Activated CD4-positive, alpha-beta T cell treated with anti-CD3 and anti-CD28 coated beads for 1 hour (primary cell): ENCODE data around the gene SLC23A2.
A peak's percentile ranks its signal among the peaks of the same experiment; 100 is the strongest.

Experiments used
- DNase-seq: peaks from one replicate; pipeline ENCODE4 v3.0.0-alpha.2; 2020

SLC23A2 gene

DNA sequence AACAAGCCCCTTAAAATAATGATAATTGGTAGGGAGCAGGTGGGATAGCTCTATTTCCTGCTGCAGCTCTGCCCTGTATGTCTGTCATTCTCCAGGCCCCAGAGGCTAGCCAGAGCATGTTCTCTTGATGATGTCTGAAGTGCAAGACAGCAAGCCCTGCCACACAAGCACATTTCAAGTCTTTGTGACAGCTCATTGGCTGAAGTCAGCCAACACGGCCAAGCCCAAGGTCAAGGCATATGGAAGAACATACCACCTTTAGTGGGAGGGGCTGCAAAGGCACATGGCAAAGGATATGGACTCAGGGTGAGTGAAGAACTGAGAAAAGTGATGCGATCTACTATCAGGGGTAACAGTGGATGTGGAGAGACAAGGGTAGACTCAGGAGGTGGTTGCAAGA lies 163.6 kb downstream of the SLC23A2 start:
- DNase-seq, result no peak

- DNase-seq, result no peak
Measured at GRCh38 chr20:4836935-4837334, 164.4 kb downstream of the SLC23A2 start.

DNA sequence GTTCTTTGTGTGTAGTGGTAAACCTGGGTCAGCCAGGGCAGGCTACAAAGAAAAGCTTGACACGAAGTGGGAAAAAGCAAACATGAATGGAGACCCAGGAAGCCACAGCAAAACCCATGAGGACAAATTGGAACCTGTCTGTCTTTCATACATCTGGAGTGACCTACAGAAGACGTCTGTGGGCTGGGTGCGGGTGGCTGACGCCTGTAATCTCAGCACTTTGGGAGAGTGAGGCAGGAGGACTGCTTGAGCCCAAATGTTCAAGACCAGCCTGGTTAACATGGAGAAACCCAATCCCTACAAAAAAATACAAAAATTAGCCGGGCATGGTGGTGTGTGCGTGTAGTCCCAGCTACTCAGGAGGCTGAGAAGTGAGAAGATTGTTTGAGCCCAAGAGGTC lies 164.8 kb downstream of the SLC23A2 start:
- no peak for DNase-seq

DNA sequence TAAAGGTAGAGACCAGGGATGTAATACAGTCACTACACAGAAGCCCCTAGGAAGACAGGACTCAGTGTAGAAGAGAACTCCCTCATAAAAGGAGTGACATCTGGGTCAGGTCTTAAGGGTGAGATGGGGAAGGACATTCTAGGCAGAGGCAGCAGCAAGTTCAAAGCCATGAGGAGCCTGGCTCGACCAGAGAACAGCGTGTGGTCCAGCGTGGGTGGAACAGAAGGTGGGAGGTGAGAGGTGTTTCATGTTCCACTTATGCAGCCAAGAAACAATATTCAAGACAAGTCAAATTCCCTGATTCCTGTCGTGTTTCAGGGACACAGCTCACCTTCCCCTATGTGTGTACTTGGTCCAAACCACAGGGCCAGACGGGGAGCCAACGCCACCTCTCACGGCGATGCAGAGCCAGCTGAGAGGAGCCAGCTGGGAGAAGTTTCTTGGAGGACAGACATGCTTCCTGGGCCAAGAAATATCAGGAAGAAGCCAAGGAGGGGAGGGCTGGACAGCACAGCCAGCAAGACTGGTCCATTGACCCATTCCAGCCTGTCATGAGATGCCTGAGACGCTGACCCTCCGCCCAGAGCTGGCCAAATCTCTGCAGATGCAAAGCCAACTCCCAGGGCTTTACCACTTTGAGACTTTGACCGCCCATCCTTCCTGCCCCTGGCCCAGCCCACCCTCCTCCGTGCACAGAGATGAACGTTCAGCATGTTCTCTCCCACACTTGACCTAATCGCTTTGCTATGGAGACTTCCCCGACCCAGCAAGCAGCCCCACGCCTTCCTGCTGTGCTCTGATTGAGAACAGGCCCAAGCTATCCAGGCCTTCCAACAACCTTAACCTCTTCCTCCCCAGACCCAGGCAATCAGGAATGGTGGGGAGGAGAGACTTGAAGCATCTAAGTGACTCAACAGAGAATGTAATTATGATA lies 165.8 kb downstream of the SLC23A2 start:
- no peak for DNase-seq

DNA sequence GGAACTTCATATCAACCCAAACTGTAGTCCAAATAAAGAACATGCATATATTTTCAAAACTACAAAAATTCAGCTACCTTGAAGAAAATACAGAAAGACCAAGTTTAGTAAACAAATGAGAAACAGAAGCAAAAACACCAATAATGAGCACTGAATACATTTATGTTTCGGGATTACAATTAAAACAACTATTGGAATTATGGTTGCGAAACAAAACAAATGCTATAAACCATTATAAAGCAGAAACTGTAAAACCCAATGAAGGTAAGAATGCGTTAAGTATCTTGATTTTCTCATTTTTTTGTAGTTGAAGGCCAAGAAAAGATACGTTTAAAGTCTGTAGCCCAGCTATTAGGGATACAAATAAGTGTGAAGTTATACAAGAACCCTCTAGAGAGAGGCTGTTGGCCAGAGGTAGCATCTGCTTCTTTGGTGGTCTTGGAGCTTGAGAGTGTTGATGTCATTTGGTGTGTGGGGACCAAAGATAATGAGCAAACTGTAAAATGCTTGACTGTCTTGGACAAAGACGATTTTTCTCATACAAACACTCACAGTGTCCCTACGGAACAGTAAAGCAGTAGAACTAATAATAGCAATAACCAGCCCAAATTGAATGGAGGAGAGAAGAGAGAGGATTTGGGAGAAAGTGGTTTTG lies 168.1 kb downstream of the SLC23A2 start:
- no peak for DNase-seq

- DNase-seq, result no peak
Measured at GRCh38 chr20:4832469-4832868, 168.8 kb downstream of the SLC23A2 start.

DNA sequence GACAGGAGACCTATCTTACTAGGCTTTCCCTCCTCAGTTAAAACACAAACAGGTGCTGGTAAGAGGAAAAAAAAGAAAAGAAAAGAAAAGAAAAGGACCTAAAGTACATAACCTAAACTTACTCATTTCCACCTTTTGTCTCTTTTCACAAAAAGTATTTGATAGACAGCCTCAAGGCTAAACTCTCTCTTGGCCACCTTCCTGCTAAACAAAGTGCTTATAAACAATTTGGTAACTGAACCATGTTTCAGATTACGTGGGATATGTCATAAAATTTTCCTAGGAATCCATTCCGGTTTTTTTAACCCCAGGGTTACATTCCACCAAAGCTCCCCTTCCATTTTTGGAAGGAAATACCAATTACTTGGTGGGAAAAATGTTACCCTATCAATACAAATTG lies 170.6 kb downstream of the SLC23A2 start:
- DNase-seq, result no peak

DNA sequence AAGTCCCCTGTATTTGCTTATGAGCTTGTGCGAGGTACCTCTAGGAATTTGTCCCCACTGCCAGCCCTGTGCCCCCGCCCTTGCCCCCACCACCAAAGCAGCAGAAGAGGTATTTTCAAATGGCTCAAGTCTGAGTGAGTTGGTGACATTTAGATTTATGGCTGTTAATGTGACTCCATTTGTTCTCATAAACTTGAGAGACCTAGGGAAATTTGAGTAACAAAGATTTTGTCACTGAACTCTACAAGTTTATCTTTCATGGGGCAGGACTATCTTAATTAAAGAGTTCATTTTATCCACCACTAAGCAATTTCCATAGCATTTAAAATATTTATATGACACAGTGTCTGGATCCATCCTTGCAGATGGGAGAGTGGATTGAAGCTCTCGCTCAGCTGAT lies 171.1 kb downstream of the SLC23A2 start:
- DNase-seq, result no peak

- no peak for DNase-seq
Measured at GRCh38 chr20:4829514-4830215, 171.6 kb downstream of the SLC23A2 start.

GRCh38 chr20:4828830-4829513 lies 172.3 kb downstream of the SLC23A2 start:
- no peak for DNase-seq

GRCh38 chr20:4821590-4821989 lies 179.7 kb downstream of the SLC23A2 start:
- DNase-seq, result no peak

DNA sequence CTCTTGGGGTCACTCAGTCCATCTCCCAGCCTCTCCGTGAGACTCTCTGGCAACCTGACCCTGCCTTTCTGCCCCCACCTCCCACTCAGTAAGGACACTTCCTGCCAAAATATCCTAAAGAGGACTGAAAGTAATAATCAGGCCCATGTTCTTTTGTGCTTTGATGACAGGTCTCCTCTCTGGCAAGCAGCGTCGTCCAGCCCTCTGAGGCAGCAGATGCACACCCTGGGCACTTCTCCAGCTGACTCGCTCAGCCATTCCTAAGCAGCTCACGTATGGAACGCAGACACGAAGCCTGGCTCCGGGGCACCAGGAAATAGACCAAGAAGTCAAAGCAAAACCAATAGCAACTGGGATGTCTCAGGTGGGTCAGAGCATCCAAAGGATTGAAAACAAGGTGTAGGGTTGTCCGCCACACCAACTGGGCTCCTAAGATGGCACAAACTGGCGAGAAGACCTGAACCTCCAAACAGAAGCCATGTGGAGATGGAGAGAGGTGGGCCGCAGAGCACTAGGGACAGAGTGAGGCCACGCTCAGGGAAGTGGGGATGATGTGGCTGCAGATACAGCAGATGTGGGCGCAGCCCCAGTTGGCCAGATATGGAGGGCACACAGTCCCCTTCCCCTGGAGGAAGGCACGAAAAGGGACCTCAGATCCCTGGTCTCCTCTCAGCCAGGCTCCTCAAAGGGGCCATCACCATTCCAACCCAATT lies 180.3 kb downstream of the SLC23A2 start:
- no peak for DNase-seq

GRCh38 chr20:4819901-4820300 lies 181.4 kb downstream of the SLC23A2 start:
- no peak for DNase-seq

- no peak for DNase-seq
Measured at GRCh38 chr20:4817230-4817671, 184.1 kb downstream of the SLC23A2 start.

- no peak for DNase-seq
Measured at GRCh38 chr20:4815628-4816027, 185.7 kb downstream of the SLC23A2 start.

DNA sequence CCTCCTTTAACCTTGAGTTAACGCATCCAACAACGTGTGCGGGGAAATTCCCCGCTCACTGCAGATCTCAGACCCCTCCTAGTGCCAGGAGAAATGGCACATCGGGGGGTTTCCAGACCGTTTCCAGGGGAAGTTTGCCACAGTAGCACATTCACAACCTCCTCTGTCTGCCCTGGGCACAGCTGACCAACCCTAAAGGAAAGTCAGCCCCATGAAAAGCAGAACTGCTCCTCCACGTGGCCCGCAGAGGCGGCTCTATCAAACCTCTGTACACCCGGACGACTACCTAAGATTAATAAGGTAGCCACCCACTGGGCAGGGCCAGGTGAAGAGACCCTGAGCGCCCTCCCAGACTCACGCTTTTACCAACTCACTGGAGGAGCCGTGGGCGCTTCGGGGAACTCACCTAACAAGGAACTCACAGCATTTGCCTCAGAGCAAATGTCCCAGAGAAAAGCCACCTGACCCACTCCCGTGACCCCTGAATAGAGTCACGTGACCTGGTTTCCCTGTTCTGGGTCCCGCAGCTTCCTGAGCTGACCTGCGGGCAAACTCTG lies 186.5 kb downstream of the SLC23A2 start:
- no peak for DNase-seq

GRCh38 chr20:4813863-4814695 lies 187.2 kb downstream of the SLC23A2 start:
- peak; percentile 69 for DNase-seq

DNA sequence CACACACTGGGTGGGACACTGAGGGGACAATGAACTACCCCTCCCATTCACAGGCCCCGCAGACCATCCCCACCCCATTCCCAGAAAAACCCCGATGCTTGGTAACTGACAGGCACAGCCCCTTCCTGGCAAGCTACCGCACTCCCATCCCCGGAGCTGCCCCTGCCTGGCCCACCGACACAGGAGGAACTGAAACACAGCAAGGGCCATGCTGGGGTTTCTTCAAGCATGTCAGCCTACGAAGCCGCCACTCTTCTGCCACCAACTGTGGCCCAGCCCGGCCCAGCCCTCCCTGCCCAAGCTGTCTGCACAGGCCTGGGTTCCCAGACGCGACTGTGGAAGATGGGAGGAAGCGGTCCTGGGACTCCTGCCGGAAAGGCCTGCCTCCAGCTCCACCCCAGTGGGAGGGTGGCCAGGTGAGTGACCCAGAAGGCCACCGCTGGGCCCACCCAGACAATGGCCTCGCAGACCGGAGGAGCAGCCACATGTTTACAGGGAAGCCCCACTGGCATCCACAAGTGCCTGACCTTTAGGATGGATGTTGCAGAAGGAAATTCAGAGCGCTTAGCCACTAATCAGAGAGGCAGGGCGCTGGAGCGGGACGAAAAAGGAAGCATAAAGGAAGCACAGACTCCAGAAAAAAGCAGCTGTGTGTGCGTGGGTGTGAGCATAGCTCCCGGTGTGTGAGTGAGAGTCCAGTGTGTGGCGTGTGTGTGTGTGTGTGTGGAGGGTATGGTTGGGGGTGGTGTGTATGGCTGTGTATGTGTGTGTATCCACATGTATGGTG lies 188.0 kb downstream of the SLC23A2 start:
- DNase-seq, result no peak

DNA sequence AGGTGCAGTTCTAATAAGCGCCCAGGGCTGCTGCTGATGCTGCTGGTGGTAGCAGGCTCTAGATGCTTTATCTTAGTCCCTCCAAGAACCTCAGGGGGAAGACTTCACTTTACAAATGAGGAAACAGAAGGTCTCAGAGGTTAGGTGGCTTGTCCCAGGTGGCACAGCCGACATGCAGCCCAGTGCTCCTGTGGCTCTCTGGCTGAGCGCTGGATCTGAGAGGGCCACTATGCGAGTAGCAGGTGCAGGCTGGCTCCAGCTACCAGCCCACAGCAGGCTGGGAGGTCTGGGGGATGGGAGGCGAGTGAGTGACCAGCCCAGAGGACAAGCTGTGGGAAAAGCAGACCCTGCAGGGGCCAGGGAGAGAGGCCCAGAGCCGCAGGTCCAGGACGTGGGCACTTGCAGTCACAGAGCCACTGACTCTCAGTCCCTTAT lies 188.7 kb downstream of the SLC23A2 start:
- DNase-seq, result no peak

GRCh38 chr20:4812216-4812615 lies 189.1 kb downstream of the SLC23A2 start:
- no peak for DNase-seq
